HepG2 (cell line): ENCODE measurements around the gene RNF208. TPM values are rescaled to one million over a fixed set of nuclear protein-coding genes. Genes with fewer than 3 reads are reported as not detected.

Experiments used
- ARHGAP35 ChIP-seq: sonication (generic); formaldehyde crosslinking; IDR thresholded peaks from 2 replicates; pipeline ENCODE4 v1.9.0; 2022; ENCODE audit warnings: mild to moderate bottlenecking, inconsistent platforms, moderate library complexity, missing genetic modification reagents, borderline replicate concordance
- CHD2 ChIP-seq: IDR thresholded peaks from 2 replicates; pipeline ENCODE4 v1.6.1; 2011; ENCODE audit warnings: low read depth, low read length, improper control_type of control experiment
- GATAD2A ChIP-seq: IDR thresholded peaks from 2 replicates; pipeline ENCODE4 v1.6.1; 2016
- GMEB2 ChIP-seq: IDR thresholded peaks from 2 replicates; pipeline ENCODE4 v1.6.1; 2016; ENCODE audit warnings: missing biosample characterization, missing genetic modification reagents, low read depth
- HES4 ChIP-seq: sonication (generic); formaldehyde crosslinking; IDR thresholded peaks from 2 replicates; pipeline ENCODE4 v1.9.0; 2021; ENCODE audit warnings: mild to moderate bottlenecking, missing genetic modification reagents, borderline replicate concordance
- HMGXB3 ChIP-seq: sonication (generic); formaldehyde crosslinking; IDR thresholded peaks from 2 replicates; pipeline ENCODE4 v1.4.0; 2020; ENCODE audit warnings: missing genetic modification reagents, borderline replicate concordance
- HNRNPH1 ChIP-seq: fragments of 200-400 bp; formaldehyde crosslinking; optimal IDR thresholded peaks from 2 replicates; pipeline ENCODE3; 2017; ENCODE audit warnings: mild to moderate bottlenecking, low read depth, low read length
- ISX ChIP-seq: sonication (generic); formaldehyde crosslinking; conservative IDR thresholded peaks from 2 replicates; pipeline ENCODE4 v1.5.0; 2020; ENCODE audit warnings: missing genetic modification reagents
- MAF1 ChIP-seq: sonication (generic); formaldehyde crosslinking; IDR thresholded peaks from 2 replicates; pipeline ENCODE4 v1.5.0; 2020; ENCODE audit warnings: missing genetic modification reagents, borderline replicate concordance
- MAFF ChIP-seq: IDR thresholded peaks from 2 replicates; pipeline ENCODE4 v1.6.1; 2011; ENCODE audit warnings: low read depth, low read length, improper control_type of control experiment
- MED8 ChIP-seq: sonication (generic); formaldehyde crosslinking; IDR thresholded peaks from 2 replicates; pipeline ENCODE4 v1.8.1; 2023; ENCODE audit warnings: mild to moderate bottlenecking, missing genetic modification reagents; ENCODE audit not compliant: insufficient replicate concordance
- NFRKB ChIP-seq: fragments of 450-650 bp; IDR thresholded peaks from 2 replicates; pipeline ENCODE4 v1.6.1; 2017
- ZFYVE20 ChIP-seq: sonication (generic); formaldehyde crosslinking; IDR thresholded peaks from 2 replicates; pipeline ENCODE4 v1.8.0; 2023; ENCODE audit warnings: low read depth, mild to moderate bottlenecking, moderate library complexity, missing genetic modification reagents, borderline replicate concordance
- ZMAT3 ChIP-seq: sonication (generic); formaldehyde crosslinking; conservative IDR thresholded peaks from 2 replicates; pipeline ENCODE4 v1.7.0; 2021; ENCODE audit warnings: missing genetic modification reagents
- ZMYM2 ChIP-seq: sonication (generic); formaldehyde crosslinking; IDR thresholded peaks from 2 replicates; pipeline ENCODE4 v1.8.0; 2022; ENCODE audit warnings: mild to moderate bottlenecking, missing genetic modification reagents
- ZNF292 ChIP-seq: sonication (generic); formaldehyde crosslinking; IDR thresholded peaks from 2 replicates; pipeline ENCODE4 v1.8.1; 2022; ENCODE audit warnings: mild to moderate bottlenecking, low read depth, missing genetic modification reagents, borderline replicate concordance
- ZNF431 ChIP-seq: sonication (generic); formaldehyde crosslinking; IDR thresholded peaks from 2 replicates; pipeline ENCODE4 v1.9.0; 2022; ENCODE audit warnings: missing genetic modification reagents, low read depth, mild to moderate bottlenecking, borderline replicate concordance
- ZNF674 ChIP-seq: sonication (generic); formaldehyde crosslinking; IDR thresholded peaks from 2 replicates; pipeline ENCODE4 v1.5.0; 2020; ENCODE audit warnings: low read depth, mild to moderate bottlenecking, missing genetic modification reagents
- ZSCAN21 ChIP-seq: sonication (generic); formaldehyde crosslinking; IDR thresholded peaks from 2 replicates; pipeline ENCODE4 v1.8.0; 2022; ENCODE audit warnings: mild to moderate bottlenecking, missing genetic modification reagents, moderate library complexity, borderline replicate concordance
- polyA plus RNA-seq, 8 experiments: library from polyadenylated mRNA; depleted of rRNA in 3 of 8; stranded (reverse) in 7 of 8; unstranded in 1 of 8; fragments of >200 nt; fragmentation: Illumina TruSeq in 4 of 8; extraction: Trizol in 4 of 8; gene quantifications; 2 replicates each; pipeline versions ENCODE4 v1.2.1 to v1.2.3, GENCODE V29; 2011 to 2016; ENCODE audit warnings: low read depth in 4 of 8, missing spikeins in 1 of 8, mixed read lengths in 1 of 8; ENCODE audit not compliant: insufficient read depth in 1 of 8
- total RNA-seq, 5 experiments: library from RNA; depleted of rRNA; stranded (reverse); fragments of >200 nt; fragmentation: Illumina TruSeq; extraction: Trizol; gene quantifications; 2 replicates each; pipeline ENCODE4 v1.2.3, GENCODE V29; 2016; ENCODE audit warnings: low read depth in 1 of 5
- TF ChIP-seq, protein P1 (sequence below): sonication (generic); formaldehyde crosslinking; IDR thresholded peaks from 2 replicates; pipeline ENCODE4 v1.5.0; 2020; ENCODE audit warnings: mild to moderate bottlenecking, missing genetic modification reagents

The RNF208 gene
- total and polyA plus RNA-seq, 2 of the 13 experiments (the other 11 are each of a cell fraction or from before 2014, with no cell fraction given), result 1.6 to 2.1 TPM

- TF ChIP-seq ISX (CRISPR knock-in tag), result 0 out of 2 replicates have a peak, but pooled peaks have one; percentile 69
- 0 out of 2 replicates have a peak, but pooled peaks have one; percentile 52 for TF ChIP-seq ZNF674
- no peak for TF ChIP-seq ZMYM2 (CRISPR knock-in tag)
- TF ChIP-seq GATAD2A (CRISPR knock-in tag), result 0 out of 2 replicates have a peak, but pooled peaks have one; percentile 13
- TF ChIP-seq MAFF, result no peak
- TF ChIP-seq ZSCAN21 (CRISPR knock-in tag), result 0 out of 2 replicates have a peak, but pooled peaks have one; percentile 29
- peak; percentile 81 for TF ChIP-seq HMGXB3 (CRISPR knock-in tag)
- TF ChIP-seq ZNF292 (CRISPR knock-in tag), result no peak
- TF ChIP-seq HNRNPH1, result no peak
- no peak; the same call in 1 of the 2 replicates for TF ChIP-seq HES4
- TF ChIP-seq MED8 (CRISPR knock-in tag), result peak; percentile 69
- TF ChIP-seq, protein P1, sequence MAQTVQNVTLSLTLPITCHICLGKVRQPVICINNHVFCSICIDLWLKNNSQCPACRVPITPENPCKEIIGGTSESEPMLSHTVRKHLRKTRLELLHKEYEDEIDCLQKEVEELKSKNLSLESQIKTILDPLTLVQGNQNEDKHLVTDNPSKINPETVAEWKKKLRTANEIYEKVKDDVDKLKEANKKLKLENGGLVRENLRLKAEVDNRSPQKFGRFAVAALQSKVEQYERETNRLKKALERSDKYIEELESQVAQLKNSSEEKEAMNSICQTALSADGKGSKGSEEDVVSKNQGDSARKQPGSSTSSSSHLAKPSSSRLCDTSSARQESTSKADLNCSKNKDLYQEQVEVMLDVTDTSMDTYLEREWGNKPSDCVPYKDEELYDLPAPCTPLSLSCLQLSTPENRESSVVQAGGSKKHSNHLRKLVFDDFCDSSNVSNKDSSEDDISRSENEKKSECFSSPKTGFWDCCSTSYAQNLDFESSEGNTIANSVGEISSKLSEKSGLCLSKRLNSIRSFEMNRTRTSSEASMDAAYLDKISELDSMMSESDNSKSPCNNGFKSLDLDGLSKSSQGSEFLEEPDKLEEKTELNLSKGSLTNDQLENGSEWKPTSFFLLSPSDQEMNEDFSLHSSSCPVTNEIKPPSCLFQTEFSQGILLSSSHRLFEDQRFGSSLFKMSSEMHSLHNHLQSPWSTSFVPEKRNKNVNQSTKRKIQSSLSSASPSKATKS (CRISPR knock-in tag), result no peak
- no peak for TF ChIP-seq NFRKB
- no peak for TF ChIP-seq GMEB2
- no peak for TF ChIP-seq ZMAT3
- TF ChIP-seq ZFYVE20 (CRISPR knock-in tag), result no peak; the same call in 1 of the 2 replicates
- TF ChIP-seq ARHGAP35 (CRISPR knock-in tag), result no peak; the same call in 1 of the 2 replicates
- TF ChIP-seq ZNF431 (CRISPR knock-in tag), result no peak; the same call in 1 of the 2 replicates
- peak; percentile 81 for TF ChIP-seq CHD2
- TF ChIP-seq MAF1 (CRISPR knock-in tag), result no peak
Observed at GRCh38 chr9:137240841-137241489, 18.9 kb upstream of the RNF208 start, which contains the start of gene TUBB4B (continued).
